Nephron progenitor cell (in vitro differentiated cells): ENCODE measurements around the gene SPDEF.

ENCODE experiments used
- DNase-seq: peaks from one replicate; pipeline ENCODE4 v3.0.0; 2021
- H3K27ac Mint-ChIP-seq: 2 replicates; pipeline ENCODE4 v1.8.0; 2021; ENCODE audit warnings: mild to moderate bottlenecking, moderate library complexity, mixed read lengths
- H3K27me3 Mint-ChIP-seq: 2 replicates; pipeline ENCODE4 v1.8.0; 2021; ENCODE audit warnings: mild to moderate bottlenecking, low read depth, mixed read lengths; ENCODE audit not compliant: poor library complexity
- H3K36me3 Mint-ChIP-seq: 2 replicates; pipeline ENCODE4 v1.8.0; 2021; ENCODE audit warnings: low read depth, mixed read lengths
- H3K4me1 Mint-ChIP-seq: 2 replicates; pipeline ENCODE4 v1.8.0; 2021; ENCODE audit warnings: mixed read lengths
- H3K4me3 Mint-ChIP-seq: 2 replicates; pipeline ENCODE4 v1.8.0; 2021; ENCODE audit warnings: mild to moderate bottlenecking, moderate library complexity, mixed read lengths
- H3K9me3 Mint-ChIP-seq: 2 replicates; pipeline ENCODE4 v1.8.0; 2021; ENCODE audit warnings: mild to moderate bottlenecking, moderate library complexity, mixed read lengths
- TF ChIP-seq, protein P1 (sequence below): fragments of 200-600 bp; sonication (generic); IDR thresholded peaks from 2 replicates; pipeline ENCODE4 v1.5.0; 2021; ENCODE audit warnings: antibody characterized with exemption

The SPDEF gene

DNA sequence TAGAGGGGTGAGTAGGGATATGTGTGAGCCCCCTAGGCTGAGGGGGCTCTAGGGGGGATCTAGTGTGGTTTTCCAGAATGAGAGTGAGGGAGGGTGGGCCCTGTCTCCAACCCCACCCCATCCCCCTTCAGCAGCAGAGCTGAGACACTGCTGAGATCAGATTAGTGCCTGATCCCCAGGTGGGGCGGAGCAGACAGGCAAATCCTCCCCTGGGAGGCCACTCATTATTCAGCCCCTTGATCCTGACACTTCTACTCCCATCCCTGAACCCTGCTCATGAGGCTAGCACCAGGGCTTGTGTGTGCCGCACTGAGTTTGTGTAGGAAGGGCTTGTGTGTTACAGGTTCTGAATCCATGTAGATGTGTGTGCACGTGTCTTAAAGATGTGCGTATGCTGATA, 42.5 kb downstream of the SPDEF start:
- DNase-seq = no peak
- Mint-ChIP-seq H3K27ac (no peak overlapping the region), H3K4me1 (peaks cover 57% of the 10 kb centered on the region), H3K36me3 (peaks cover 6% of the 10 kb centered on the region), H3K9me3 (peaks cover 18% of the 10 kb centered on the region), H3K27me3 (peaks cover 40% of the 10 kb centered on the region), H3K4me3 (peak overlapping the region; percentile 63)
- TF ChIP-seq, protein P1, sequence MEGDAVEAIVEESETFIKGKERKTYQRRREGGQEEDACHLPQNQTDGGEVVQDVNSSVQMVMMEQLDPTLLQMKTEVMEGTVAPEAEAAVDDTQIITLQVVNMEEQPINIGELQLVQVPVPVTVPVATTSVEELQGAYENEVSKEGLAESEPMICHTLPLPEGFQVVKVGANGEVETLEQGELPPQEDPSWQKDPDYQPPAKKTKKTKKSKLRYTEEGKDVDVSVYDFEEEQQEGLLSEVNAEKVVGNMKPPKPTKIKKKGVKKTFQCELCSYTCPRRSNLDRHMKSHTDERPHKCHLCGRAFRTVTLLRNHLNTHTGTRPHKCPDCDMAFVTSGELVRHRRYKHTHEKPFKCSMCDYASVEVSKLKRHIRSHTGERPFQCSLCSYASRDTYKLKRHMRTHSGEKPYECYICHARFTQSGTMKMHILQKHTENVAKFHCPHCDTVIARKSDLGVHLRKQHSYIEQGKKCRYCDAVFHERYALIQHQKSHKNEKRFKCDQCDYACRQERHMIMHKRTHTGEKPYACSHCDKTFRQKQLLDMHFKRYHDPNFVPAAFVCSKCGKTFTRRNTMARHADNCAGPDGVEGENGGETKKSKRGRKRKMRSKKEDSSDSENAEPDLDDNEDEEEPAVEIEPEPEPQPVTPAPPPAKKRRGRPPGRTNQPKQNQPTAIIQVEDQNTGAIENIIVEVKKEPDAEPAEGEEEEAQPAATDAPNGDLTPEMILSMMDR = no peak

DNA sequence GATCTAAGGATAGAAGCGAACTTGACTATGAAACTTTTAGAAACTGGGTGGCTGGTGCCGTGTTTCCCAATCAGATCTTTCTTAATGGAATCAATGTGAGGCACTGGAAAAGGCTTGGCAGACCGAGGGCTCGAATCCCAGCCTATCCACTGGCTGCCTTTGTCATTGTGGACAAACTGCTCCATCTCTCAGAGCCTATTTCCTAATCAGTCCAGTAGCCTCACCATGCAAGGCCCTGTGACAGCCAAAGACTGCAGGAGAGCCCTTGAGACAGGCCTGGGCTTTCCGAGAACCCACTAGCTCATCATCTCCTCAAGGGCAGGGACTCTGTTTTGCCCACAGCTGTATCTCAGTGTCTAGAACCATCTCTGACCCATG, 43.4 kb downstream of the SPDEF start:
- no peak for DNase-seq
- Mint-ChIP-seq H3K4me1 (peaks cover 52% of the 10 kb centered on the region), H3K36me3 (peaks cover 6% of the 10 kb centered on the region), H3K27me3 (peaks cover 38% of the 10 kb centered on the region), H3K9me3 (peaks cover 18% of the 10 kb centered on the region), H3K27ac (no peak overlapping the region), H3K4me3 (no peak overlapping the region)
- TF ChIP-seq, protein P1 = no peak

DNA sequence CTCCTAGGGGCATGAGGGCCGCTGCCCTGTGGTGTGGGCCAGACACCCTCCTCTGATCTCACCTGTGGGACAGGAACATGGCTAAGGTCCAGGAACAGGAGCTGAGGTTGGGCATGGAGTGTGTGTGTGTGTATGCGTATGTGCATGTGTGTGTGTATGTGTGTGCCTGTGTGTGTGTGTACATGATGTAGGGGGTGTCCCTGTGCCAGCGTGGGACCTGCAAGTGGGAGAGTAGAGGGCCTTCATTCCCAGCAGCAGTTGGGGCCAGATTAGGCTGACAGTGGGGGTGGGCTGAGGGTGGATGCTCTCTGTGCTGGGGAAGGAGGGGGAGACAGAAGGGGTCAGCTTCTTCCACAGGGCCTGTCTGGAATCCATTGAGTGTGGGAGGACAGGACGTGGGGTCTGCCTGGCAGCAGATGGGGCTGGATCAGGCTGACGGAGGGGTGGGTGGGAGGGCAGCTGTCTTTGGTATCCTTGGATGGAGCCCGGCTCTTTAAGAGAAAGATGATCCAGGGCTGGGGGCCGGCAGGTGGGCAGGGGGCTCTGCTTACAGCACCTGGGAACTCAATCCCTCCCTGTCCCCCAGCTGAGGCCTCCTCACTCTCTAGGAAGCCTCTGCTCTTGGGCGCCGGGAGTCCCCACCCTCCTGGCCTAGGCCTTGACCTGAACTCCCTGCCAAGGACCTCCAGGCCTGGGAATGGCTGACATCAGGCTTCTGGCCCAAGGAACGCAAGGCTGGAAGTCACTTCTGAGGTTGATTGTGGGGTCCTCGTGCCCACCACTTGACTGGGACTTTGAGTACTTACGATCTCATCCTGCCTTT, 44.0 kb downstream of the SPDEF start:
- Mint-ChIP-seq H3K4me3 (no peak overlapping the region), H3K27me3 (peaks cover 32% of the 10 kb centered on the region), H3K4me1 (peaks cover 52% of the 10 kb centered on the region), H3K27ac (peak overlapping the region; percentile 88), H3K36me3 (peaks cover 6% of the 10 kb centered on the region), H3K9me3 (peaks cover 18% of the 10 kb centered on the region)
- no peak for DNase-seq
- TF ChIP-seq, protein P1 = no peak

DNA sequence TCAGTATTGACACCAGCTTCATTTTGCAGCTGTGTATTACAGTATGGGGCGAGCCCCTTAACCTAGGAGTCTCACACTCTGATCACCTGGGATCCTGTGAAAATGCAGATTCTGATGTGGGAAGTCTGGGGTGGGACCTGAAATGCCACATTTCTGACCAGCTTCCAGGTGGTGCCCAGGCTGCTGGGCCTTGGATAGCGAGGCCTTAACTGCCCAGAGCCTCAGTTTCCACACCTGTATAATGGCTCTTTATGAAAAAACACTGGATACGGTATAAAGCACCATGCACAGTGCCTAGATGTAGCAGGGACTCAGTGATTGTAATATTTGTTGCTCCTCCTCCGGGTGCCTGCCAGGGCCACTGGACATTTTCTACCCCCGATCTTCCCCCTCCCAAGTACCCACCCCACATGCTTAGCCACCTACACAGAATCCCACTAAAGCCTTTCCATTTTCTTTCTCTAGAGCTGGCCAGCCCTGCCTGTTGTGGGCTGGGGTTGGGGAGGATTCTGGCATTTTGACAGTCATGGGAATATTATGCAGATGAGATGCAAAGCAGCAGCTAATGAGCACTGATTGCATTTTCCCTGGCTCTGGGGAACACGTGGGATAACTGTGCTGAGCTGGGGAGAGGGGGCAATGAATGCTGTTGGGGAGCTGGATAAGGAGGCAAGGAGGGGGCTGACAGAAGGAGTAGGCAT, 44.8 kb downstream of the SPDEF start:
- Mint-ChIP-seq H3K27me3 (peaks cover 25% of the 10 kb centered on the region), H3K9me3 (peaks cover 18% of the 10 kb centered on the region)
- TF ChIP-seq, protein P1 = no peak

DNA sequence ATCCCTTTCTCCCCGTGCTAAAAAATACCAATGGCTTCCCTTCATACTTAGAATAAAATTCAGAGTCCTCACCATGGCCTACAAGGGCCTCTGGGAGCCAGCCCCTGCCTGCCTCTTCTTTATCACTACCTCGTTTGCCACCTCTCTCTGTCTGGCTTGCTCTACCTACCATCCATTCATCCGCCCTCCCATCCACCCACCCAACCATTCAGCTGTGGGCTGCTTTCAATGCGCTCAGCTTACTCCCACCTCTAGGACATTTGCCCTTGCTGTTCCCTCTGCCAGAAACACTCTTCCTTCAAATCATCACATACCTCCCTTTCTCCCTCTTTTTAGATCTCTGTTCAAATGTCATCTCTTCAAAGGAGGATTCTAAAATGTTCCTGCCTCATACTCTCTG, 45.8 kb downstream of the SPDEF start:
- TF ChIP-seq, protein P1 = no peak
- Mint-ChIP-seq H3K27me3 (peaks cover 22% of the 10 kb centered on the region), H3K4me3 (no peak overlapping the region), H3K36me3 (peaks cover 6% of the 10 kb centered on the region), H3K27ac (no peak overlapping the region), H3K9me3 (peaks cover 18% of the 10 kb centered on the region), H3K4me1 (peaks cover 53% of the 10 kb centered on the region)
- no peak for DNase-seq

More for the DNA sequence above, 44.8 kb downstream of the SPDEF start:
- no peak for DNase-seq
- Mint-ChIP-seq H3K4me3 (no peak overlapping the region), H3K4me1 (peaks cover 55% of the 10 kb centered on the region), H3K27ac (peak overlapping the region; percentile 88), H3K36me3 (peaks cover 6% of the 10 kb centered on the region)
